H9 (cell line): Measurements from ENCODE around the gene HOXA4. TPM values are rescaled to one million over a fixed set of nuclear protein-coding genes. Genes with fewer than 3 reads are reported as not detected.

Experiments used
- DNase-seq: peaks from one replicate; pipeline ENCODE4 v3.0.0-alpha.2; 2017
- H2AFZ ChIP-seq: one replicate; pipeline ENCODE4 v1.6.1; 2013; ENCODE audit warnings: mild to moderate bottlenecking, low read length, control low read depth, moderate library complexity
- H2AK5ac ChIP-seq: 2 replicates; pipeline ENCODE4 v1.6.1; 2013; ENCODE audit warnings: low read length, control low read depth, mixed read lengths; ENCODE audit not compliant: insufficient read length
- H2BK120ac ChIP-seq: one replicate; pipeline ENCODE4 v1.6.1; 2013; ENCODE audit warnings: low read depth, mild to moderate bottlenecking, low read length, control low read depth, inconsistent platforms; ENCODE audit not compliant: poor library complexity, severe bottlenecking
- H2BK12ac ChIP-seq: 2 replicates; pipeline ENCODE4 v1.6.1; 2013; ENCODE audit warnings: low read length, control low read depth, mixed read lengths, low read depth; ENCODE audit not compliant: insufficient read length
- H2BK15ac ChIP-seq: 2 replicates; pipeline ENCODE4 v1.6.1; 2013; ENCODE audit warnings: low read depth, low read length, control low read depth
- H2BK20ac ChIP-seq: one replicate; pipeline ENCODE4 v1.6.1; 2013; ENCODE audit warnings: low read depth, mild to moderate bottlenecking, low read length, control low read depth, inconsistent platforms; ENCODE audit not compliant: poor library complexity, severe bottlenecking
- H2BK5ac ChIP-seq: 2 replicates; pipeline ENCODE4 v1.6.1; 2013; ENCODE audit warnings: low read length, control low read depth, mixed read lengths; ENCODE audit not compliant: insufficient read length
- H3K14ac ChIP-seq: 2 replicates; pipeline ENCODE4 v1.6.1; 2013; ENCODE audit warnings: low read length, control low read depth; ENCODE audit not compliant: insufficient read depth
- H3K18ac ChIP-seq: 2 replicates; pipeline ENCODE4 v1.6.1; 2013; ENCODE audit warnings: low read depth, mild to moderate bottlenecking, mixed read lengths, low read length, control low read depth; ENCODE audit not compliant: insufficient read length
- H3K23ac ChIP-seq: 2 replicates; pipeline ENCODE4 v1.6.1; 2013; ENCODE audit warnings: low read length, control low read depth, mixed read lengths, low read depth; ENCODE audit not compliant: insufficient read length
- H3K23me2 ChIP-seq: 2 replicates; pipeline ENCODE4 v1.6.1; 2013; ENCODE audit warnings: low read depth, mild to moderate bottlenecking, mixed read lengths, low read length, control low read depth; ENCODE audit not compliant: insufficient read length, poor library complexity, severe bottlenecking
- H3K27ac ChIP-seq: 2 replicates; pipeline ENCODE4 v1.5.1; 2013; ENCODE audit warnings: low read length, control low read depth, mixed read lengths, low read depth; ENCODE audit not compliant: insufficient read length
- H3K27me3 ChIP-seq: 2 replicates; pipeline ENCODE4 v1.6.1; 2013; ENCODE audit warnings: low read length, control low read depth, inconsistent platforms; ENCODE audit not compliant: insufficient read depth
- H3K4ac ChIP-seq: 2 replicates; pipeline ENCODE4 v1.6.1; 2013; ENCODE audit warnings: low read depth, mild to moderate bottlenecking, control low read depth, inconsistent platforms, low read length, moderate library complexity
- H3K4me1 ChIP-seq: 2 replicates; pipeline ENCODE4 v1.6.1; 2013; ENCODE audit warnings: low read length, control low read depth, inconsistent platforms; ENCODE audit not compliant: insufficient read depth
- H3K4me2 ChIP-seq: 2 replicates; pipeline ENCODE4 v1.6.1; 2013; ENCODE audit warnings: low read length, control low read depth, mixed read lengths; ENCODE audit not compliant: insufficient read length, insufficient read depth
- H3K56ac ChIP-seq: 2 replicates; pipeline ENCODE4 v1.6.1; 2013; ENCODE audit warnings: low read depth, mild to moderate bottlenecking, mixed read lengths, low read length, control low read depth; ENCODE audit not compliant: insufficient read length
- H3K79me1 ChIP-seq: 2 replicates; pipeline ENCODE4 v1.6.1; 2013; ENCODE audit warnings: low read depth, mild to moderate bottlenecking, moderate library complexity, low read length, control low read depth, inconsistent platforms; ENCODE audit not compliant: insufficient read depth, poor library complexity, severe bottlenecking
- H3K79me2 ChIP-seq: 2 replicates; pipeline ENCODE4 v1.6.1; 2013; ENCODE audit warnings: low read length, control low read depth, inconsistent platforms; ENCODE audit not compliant: insufficient read depth
- H3K9ac ChIP-seq: 2 replicates; pipeline ENCODE4 v1.6.1; 2013; ENCODE audit warnings: low read length, control low read depth, mixed read lengths; ENCODE audit not compliant: insufficient read length; ENCODE audit errors: extremely low read depth
- H3K9me3 ChIP-seq: one replicate; pipeline ENCODE4 v1.6.1; 2013; ENCODE audit warnings: low read depth, low read length, inconsistent platforms; ENCODE audit not compliant: control insufficient read depth
- H3T11ph ChIP-seq: one replicate; pipeline ENCODE4 v1.6.1; 2013; ENCODE audit warnings: mild to moderate bottlenecking, low read length, control low read depth, inconsistent platforms
- H4K20me1 ChIP-seq: one replicate; pipeline ENCODE4 v1.6.1; 2013; ENCODE audit not compliant: control insufficient read depth, insufficient read length, insufficient read depth
- H4K5ac ChIP-seq: 2 replicates; pipeline ENCODE4 v1.6.1; 2013; ENCODE audit warnings: low read depth, mild to moderate bottlenecking, mixed read lengths, low read length, control low read depth; ENCODE audit not compliant: insufficient read length
- H4K8ac ChIP-seq: replicated peaks from 2 replicates; pipeline ENCODE4 v1.6.1; 2013; ENCODE audit warnings: low read length, control low read depth, mixed read lengths, low read depth; ENCODE audit not compliant: insufficient read length
- H4K91ac ChIP-seq: 2 replicates; pipeline ENCODE4 v1.6.1; 2013; ENCODE audit warnings: low read depth, mild to moderate bottlenecking, moderate library complexity, mixed read lengths, low read length, control low read depth; ENCODE audit not compliant: insufficient read length
- H3K27ac Mint-ChIP-seq, 3 experiments: 2 replicates in 2 of 3; 3 replicates in 1 of 3; pipeline ENCODE4 v1.8.0; 2020 to 2021; ENCODE audit warnings: mixed read lengths in 3 of 3, mild to moderate bottlenecking in 1 of 3, moderate library complexity in 1 of 3
- H3K27me3 Mint-ChIP-seq: 2 replicates; pipeline ENCODE4 v1.8.0; 2021; ENCODE audit warnings: low read depth, mild to moderate bottlenecking, moderate library complexity, mixed read lengths
- H3K36me3 Mint-ChIP-seq, 3 experiments: 2 replicates in 2 of 3; 3 replicates in 1 of 3; pipeline ENCODE4 v1.8.0; 2020 to 2021; ENCODE audit warnings: low read depth in 3 of 3, mixed read lengths in 3 of 3; ENCODE audit not compliant: insufficient read depth in 1 of 3
- H3K4me1 Mint-ChIP-seq, 2 experiments: 2 replicates each; pipeline ENCODE4 v1.8.0; 2020; ENCODE audit warnings: mixed read lengths in 2 of 2
- H3K4me3 Mint-ChIP-seq, 2 experiments: 2 replicates in 1 of 2; 3 replicates in 1 of 2; pipeline ENCODE4 v1.8.0; 2020 to 2021; ENCODE audit warnings: mild to moderate bottlenecking in 2 of 2, mixed read lengths in 2 of 2, moderate library complexity in 1 of 2
- H3K9me3 Mint-ChIP-seq, 2 experiments: 2 replicates in 1 of 2; 3 replicates in 1 of 2; pipeline ENCODE4 v1.8.0; 2020; ENCODE audit warnings: mild to moderate bottlenecking in 2 of 2, mixed read lengths in 2 of 2, moderate library complexity in 1 of 2
- WGBS: extraction: QIAGEN DNeasy Blood & Tissue Kit; methylation state at CpG from one replicate; pipeline ENCODE4 v1.1.7; 2013; ENCODE audit warnings: missing lambda C conversion rate, low lambda C conversion rate, mixed read lengths; ENCODE audit not compliant: insufficient read length; ENCODE audit errors: extremely low coverage; 5-methylcytosine and 5-hydroxymethylcytosine counted together
- total RNA-seq: library from RNA; stranded (reverse); gene quantifications from 2 replicates; pipeline ENCODE4 v1.2.1, GENCODE V29; 2021
- TF ChIP-seq, protein P1 (sequence below): fragments of 200-600 bp; sonication (generic); conservative IDR thresholded peaks from 3 replicates; pipeline ENCODE4 v1.8.0; 2021; ENCODE audit warnings: antibody characterized with exemption, mild to moderate bottlenecking

HOXA4 gene
- total RNA-seq, 1 experiment from 2014 or later: not detected

DNA sequence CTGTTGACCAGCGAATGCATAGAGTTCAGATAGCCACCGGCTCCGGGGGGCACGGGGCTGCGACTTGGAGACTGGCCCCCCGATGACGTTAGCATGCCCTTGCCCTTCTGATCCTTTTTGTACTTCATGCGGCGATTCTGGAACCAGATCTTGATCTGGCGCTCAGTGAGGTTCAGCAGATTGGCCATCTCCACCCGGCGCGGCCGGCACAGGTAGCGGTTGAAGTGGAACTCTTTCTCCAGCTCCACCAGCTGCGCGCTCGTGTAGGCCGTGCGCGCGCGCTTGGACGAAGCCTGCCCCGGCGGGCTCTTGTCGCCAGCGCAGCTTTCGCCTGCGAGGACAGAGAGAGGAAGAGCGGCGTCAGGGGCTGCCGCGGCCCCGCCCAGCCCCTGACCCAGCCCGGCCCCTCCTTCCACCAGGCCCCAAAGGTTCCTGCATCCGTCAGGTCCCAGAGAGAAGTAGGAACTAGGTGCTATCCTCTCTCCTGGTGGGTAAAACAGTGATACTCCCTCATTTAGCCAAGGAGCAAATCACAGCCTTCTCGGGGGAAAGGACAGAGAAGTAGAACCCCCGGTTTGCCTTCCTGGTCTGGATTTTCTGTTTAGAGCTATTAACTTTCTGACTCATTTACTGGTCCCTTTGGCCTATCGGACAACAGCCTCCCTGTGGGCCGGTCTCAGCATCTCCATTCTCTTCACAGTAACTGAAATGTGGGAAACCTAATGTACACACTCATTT, 22.0 kb downstream of the HOXA4 start:
- Histone ChIP-seq H3K14ac (no peak overlapping the region), H3K18ac (no peak overlapping the region), H3K79me1 (no peaks in the 10 kb centered on the region), H3K27me3 (peaks cover 100% of the 10 kb centered on the region), H2BK12ac (no peak overlapping the region), H2BK5ac (no peak overlapping the region), H2AK5ac (no peak overlapping the region), H4K8ac (no peak overlapping the region), H3K4ac (no peak overlapping the region), H3K79me2 (no peaks in the 10 kb centered on the region), H2BK15ac (no peak overlapping the region), H3K4me1 (no peaks in the 10 kb centered on the region), H4K5ac (no peak overlapping the region), H3K23me2 (peaks cover 3% of the 10 kb centered on the region), H3K9ac (no peak overlapping the region), H3K27ac (no peak overlapping the region), H4K20me1 (peaks cover 2% of the 10 kb centered on the region), H3T11ph (no peak overlapping the region), H2AFZ (no peak overlapping the region), H3K9me3 (no peaks in the 10 kb centered on the region), H4K91ac (no peak overlapping the region), H3K56ac (no peak overlapping the region), H2BK120ac (no peak overlapping the region), H3K4me2 (no peak overlapping the region), H3K23ac (no peak overlapping the region), H2BK20ac (no peak overlapping the region)
- no peak overlapping the region for H3K27ac Mint-ChIP-seq
- TF ChIP-seq, protein P1, sequence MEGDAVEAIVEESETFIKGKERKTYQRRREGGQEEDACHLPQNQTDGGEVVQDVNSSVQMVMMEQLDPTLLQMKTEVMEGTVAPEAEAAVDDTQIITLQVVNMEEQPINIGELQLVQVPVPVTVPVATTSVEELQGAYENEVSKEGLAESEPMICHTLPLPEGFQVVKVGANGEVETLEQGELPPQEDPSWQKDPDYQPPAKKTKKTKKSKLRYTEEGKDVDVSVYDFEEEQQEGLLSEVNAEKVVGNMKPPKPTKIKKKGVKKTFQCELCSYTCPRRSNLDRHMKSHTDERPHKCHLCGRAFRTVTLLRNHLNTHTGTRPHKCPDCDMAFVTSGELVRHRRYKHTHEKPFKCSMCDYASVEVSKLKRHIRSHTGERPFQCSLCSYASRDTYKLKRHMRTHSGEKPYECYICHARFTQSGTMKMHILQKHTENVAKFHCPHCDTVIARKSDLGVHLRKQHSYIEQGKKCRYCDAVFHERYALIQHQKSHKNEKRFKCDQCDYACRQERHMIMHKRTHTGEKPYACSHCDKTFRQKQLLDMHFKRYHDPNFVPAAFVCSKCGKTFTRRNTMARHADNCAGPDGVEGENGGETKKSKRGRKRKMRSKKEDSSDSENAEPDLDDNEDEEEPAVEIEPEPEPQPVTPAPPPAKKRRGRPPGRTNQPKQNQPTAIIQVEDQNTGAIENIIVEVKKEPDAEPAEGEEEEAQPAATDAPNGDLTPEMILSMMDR: no peak
- peak overlapping the region; percentile 36 to 70; a peak in 3 of 5 replicates for H3K4me3 Mint-ChIP-seq
- DNase-seq: peak; percentile 86
- no CpG with 5 or more reads among the region's 41 CpGs for WGBS
- H3K27me3 Mint-ChIP-seq: peaks cover 100% of the 10 kb centered on the region
- peaks cover 0 to 7% of the 10 kb centered on the region in 2 experiments; a peak in 4 of 5 replicates for H3K9me3 Mint-ChIP-seq
- H3K4me1 Mint-ChIP-seq: peaks cover 10 to 22% of the 10 kb centered on the region in 2 experiments
- no peaks in the 10 kb centered on the region; a peak in 1 of 7 replicates for H3K36me3 Mint-ChIP-seq
